Measurements from ENCODE around the gene ARF1.

DNA sequence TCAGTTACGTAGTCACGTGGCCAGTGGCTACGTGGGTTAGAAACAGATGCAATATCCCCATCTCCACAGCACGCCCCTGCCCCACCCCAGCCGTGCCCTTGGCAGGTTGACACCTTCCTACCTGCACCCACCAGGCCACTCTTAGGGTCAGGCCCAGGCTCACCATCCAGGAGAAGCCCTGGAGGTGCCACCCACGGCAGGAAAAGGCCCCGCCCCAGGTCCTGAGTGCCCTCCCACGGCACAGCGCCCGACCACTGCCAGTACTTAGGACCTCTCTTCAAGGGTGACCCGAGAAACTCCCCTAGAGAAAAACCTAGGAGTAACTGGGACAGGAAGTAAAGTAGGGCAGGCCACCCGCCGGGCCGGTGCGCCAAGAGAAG lies 19.1 kb downstream of the ARF1 start:
- TF ChIP-seq, protein P1, sequence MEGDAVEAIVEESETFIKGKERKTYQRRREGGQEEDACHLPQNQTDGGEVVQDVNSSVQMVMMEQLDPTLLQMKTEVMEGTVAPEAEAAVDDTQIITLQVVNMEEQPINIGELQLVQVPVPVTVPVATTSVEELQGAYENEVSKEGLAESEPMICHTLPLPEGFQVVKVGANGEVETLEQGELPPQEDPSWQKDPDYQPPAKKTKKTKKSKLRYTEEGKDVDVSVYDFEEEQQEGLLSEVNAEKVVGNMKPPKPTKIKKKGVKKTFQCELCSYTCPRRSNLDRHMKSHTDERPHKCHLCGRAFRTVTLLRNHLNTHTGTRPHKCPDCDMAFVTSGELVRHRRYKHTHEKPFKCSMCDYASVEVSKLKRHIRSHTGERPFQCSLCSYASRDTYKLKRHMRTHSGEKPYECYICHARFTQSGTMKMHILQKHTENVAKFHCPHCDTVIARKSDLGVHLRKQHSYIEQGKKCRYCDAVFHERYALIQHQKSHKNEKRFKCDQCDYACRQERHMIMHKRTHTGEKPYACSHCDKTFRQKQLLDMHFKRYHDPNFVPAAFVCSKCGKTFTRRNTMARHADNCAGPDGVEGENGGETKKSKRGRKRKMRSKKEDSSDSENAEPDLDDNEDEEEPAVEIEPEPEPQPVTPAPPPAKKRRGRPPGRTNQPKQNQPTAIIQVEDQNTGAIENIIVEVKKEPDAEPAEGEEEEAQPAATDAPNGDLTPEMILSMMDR (IDR thresholded peaks at IDR 0.05; ENCODE audit: poor library complexity) = no peak
- TF ChIP-seq EZH2 (IDR thresholded peaks at IDR 0.05; ENCODE audit: borderline replicate concordance) = no peak
